GM23338 (cell line): ENCODE data around the gene IKBKG. TPM values are rescaled to one million over a fixed set of nuclear protein-coding genes. Genes with fewer than 3 reads are reported as not detected.
A peak's percentile ranks its signal among the peaks of the same experiment; 100 is the strongest.

Experiments used
- ATAC-seq: fragments of 200-7000 bp; cut with Tn5 transposase; 3 replicates; pipeline ENCODE4 v1.9.1; 2020
- DNase-seq: peaks from one replicate; pipeline ENCODE4 v3.0.0-alpha.2; 2015; ENCODE audit warnings: low spot score
- H2AFZ ChIP-seq: fragments of 200-600 bp; sonication (generic); 2 replicates; pipeline ENCODE4 v1.8.0; 2016; ENCODE audit warnings: antibody characterized with exemption, mild to moderate bottlenecking, moderate library complexity
- H3F3A ChIP-seq: fragments of 200-600 bp; sonication (generic); replicated peaks from 2 replicates; pipeline ENCODE4 v1.8.0; 2017; ENCODE audit warnings: antibody characterized with exemption, mixed run types, low read depth
- H3K27ac ChIP-seq: fragments of 200-600 bp; sonication (generic); 2 replicates; pipeline ENCODE4 v1.6.1; 2016; ENCODE audit warnings: low read depth
- H3K27me3 ChIP-seq: fragments of 200-600 bp; sonication (generic); 2 replicates; pipeline ENCODE4 v1.8.0; 2016; ENCODE audit warnings: mild to moderate bottlenecking, mixed run types, moderate library complexity; ENCODE audit not compliant: insufficient read depth
- H3K36me3 ChIP-seq: fragments of 200-600 bp; sonication (generic); 2 replicates; pipeline ENCODE4 v1.8.0; 2016; ENCODE audit warnings: mild to moderate bottlenecking; ENCODE audit not compliant: insufficient read depth
- H3K4me1 ChIP-seq: fragments of 200-600 bp; sonication (generic); 2 replicates; pipeline ENCODE4 v1.8.0; 2016; ENCODE audit warnings: mild to moderate bottlenecking, moderate library complexity; ENCODE audit not compliant: insufficient read depth
- H3K4me2 ChIP-seq: fragments of 200-600 bp; sonication (generic); 2 replicates; pipeline ENCODE4 v1.7.1; 2017; ENCODE audit warnings: mixed run types
- H3K4me3 ChIP-seq: fragments of 200-600 bp; sonication (generic); 2 replicates; pipeline ENCODE4 v1.6.1; 2016; ENCODE audit warnings: mixed run types
- H3K79me2 ChIP-seq: fragments of 200-600 bp; sonication (generic); replicated peaks from 2 replicates; pipeline ENCODE4 v1.8.0; 2017; ENCODE audit warnings: mild to moderate bottlenecking; ENCODE audit not compliant: insufficient read depth
- H3K9me2 ChIP-seq: fragments of 200-600 bp; sonication (generic); 2 replicates; pipeline ENCODE4 v1.8.0; 2017; ENCODE audit not compliant: insufficient read depth
- H4K20me1 ChIP-seq: fragments of 200-600 bp; sonication (generic); replicated peaks from 2 replicates; pipeline ENCODE4 v1.8.0; 2017; ENCODE audit warnings: mild to moderate bottlenecking; ENCODE audit not compliant: insufficient read depth
- H3K27ac Mint-ChIP-seq: 2 replicates; pipeline ENCODE4 v1.8.0; 2020; ENCODE audit warnings: inconsistent platforms, mild to moderate bottlenecking, moderate library complexity, mixed read lengths
- H3K27me3 Mint-ChIP-seq: 3 replicates; pipeline ENCODE4 v1.8.0; 2022; ENCODE audit warnings: low read depth, mild to moderate bottlenecking, moderate library complexity, mixed read lengths, inconsistent platforms; ENCODE audit not compliant: insufficient read depth, poor library complexity
- H3K36me3 Mint-ChIP-seq: 3 replicates; pipeline ENCODE4 v1.8.0; 2021; ENCODE audit warnings: low read depth, mild to moderate bottlenecking, inconsistent platforms, moderate library complexity, mixed read lengths
- H3K4me1 Mint-ChIP-seq: 3 replicates; pipeline ENCODE4 v1.8.0; 2020; ENCODE audit warnings: mild to moderate bottlenecking, inconsistent platforms, mixed read lengths
- H3K4me3 Mint-ChIP-seq: 3 replicates; pipeline ENCODE4 v1.8.0; 2021; ENCODE audit warnings: moderate library complexity, mild to moderate bottlenecking, inconsistent platforms, mixed read lengths
- H3K9me3 Mint-ChIP-seq: 3 replicates; pipeline ENCODE4 v1.8.0; 2020; ENCODE audit warnings: moderate library complexity, mild to moderate bottlenecking, inconsistent platforms, mixed read lengths
- CREB1 ChIP-seq: fragments of 250-450 bp; sonication (Bioruptor Pico); IDR thresholded peaks from 2 replicates; pipeline ENCODE4 v1.5.0; 2020; ENCODE audit warnings: low read depth, mild to moderate bottlenecking, moderate library complexity
- EZH2 ChIP-seq: fragments of 200-600 bp; sonication (generic); IDR thresholded peaks from one replicate; pipeline ENCODE4 v1.8.0; 2017; ENCODE audit warnings: antibody characterized with exemption, mild to moderate bottlenecking, low read depth; ENCODE audit not compliant: unreplicated experiment
- EZH2phosphoT487 ChIP-seq: fragments of 200-600 bp; sonication (generic); IDR thresholded peaks from one replicate; pipeline ENCODE4 v1.8.1; 2018; ENCODE audit warnings: antibody characterized with exemption; ENCODE audit not compliant: unreplicated experiment
- JUNB ChIP-seq: IDR thresholded peaks from one replicate; pipeline ENCODE4 v1.6.1; 2016; ENCODE audit warnings: antibody characterized with exemption; ENCODE audit not compliant: unreplicated experiment
- POLR2AphosphoS5 ChIP-seq: IDR thresholded peaks from 2 replicates; pipeline ENCODE4 v1.6.1; 2016; ENCODE audit warnings: antibody characterized with exemption, low read depth
- ZNF114 ChIP-seq: fragments of 250-450 bp; sonication (Bioruptor Pico); IDR thresholded peaks from 2 replicates; pipeline ENCODE4 v1.5.0; 2020; ENCODE audit warnings: mild to moderate bottlenecking, moderate library complexity
- ZNF331 ChIP-seq: fragments of 250-450 bp; sonication (Bioruptor Pico); IDR thresholded peaks from 2 replicates; pipeline ENCODE4 v1.5.0; 2020; ENCODE audit warnings: low read depth, mild to moderate bottlenecking, moderate library complexity
- polyA plus RNA-seq: library from polyadenylated mRNA; unstranded; fragments of >200 nt; fragmentation: Nextera tagmentation; extraction: Ambion mirVana; gene quantifications from 2 replicates; pipeline ENCODE4 v1.2.1, GENCODE V29; 2016
- total RNA-seq: library from RNA; depleted of rRNA; stranded (reverse); fragments of >200 nt; shearing (Covaris generic); gene quantifications from 2 replicates; pipeline ENCODE4 v1.2.3, GENCODE V29; 2014
- TF ChIP-seq, protein P1 (sequence below): IDR thresholded peaks from one replicate; pipeline ENCODE4 v1.6.1; 2018; ENCODE audit warnings: antibody characterized with exemption; ENCODE audit not compliant: unreplicated experiment
- TF ChIP-seq, protein P2 (sequence below): IDR thresholded peaks from 2 replicates; pipeline ENCODE4 v1.6.1; 2016; ENCODE audit warnings: antibody characterized with exemption
- TF ChIP-seq, protein P3 (sequence below), 2 experiments: fragments of 200-600 bp in 1 of 2; sonication (generic) in 1 of 2; conservative IDR thresholded peaks; 2 replicates each; pipeline versions ENCODE4 v1.5.1 to v1.6.1; 2016 to 2017; ENCODE audit warnings: antibody characterized with exemption in 2 of 2, low read depth in 2 of 2, mild to moderate bottlenecking in 2 of 2, moderate library complexity in 1 of 2

The IKBKG gene
- total and polyA plus RNA-seq, 2 experiments from 2014 or later, result 11.5 to 14.9 TPM

DNA sequence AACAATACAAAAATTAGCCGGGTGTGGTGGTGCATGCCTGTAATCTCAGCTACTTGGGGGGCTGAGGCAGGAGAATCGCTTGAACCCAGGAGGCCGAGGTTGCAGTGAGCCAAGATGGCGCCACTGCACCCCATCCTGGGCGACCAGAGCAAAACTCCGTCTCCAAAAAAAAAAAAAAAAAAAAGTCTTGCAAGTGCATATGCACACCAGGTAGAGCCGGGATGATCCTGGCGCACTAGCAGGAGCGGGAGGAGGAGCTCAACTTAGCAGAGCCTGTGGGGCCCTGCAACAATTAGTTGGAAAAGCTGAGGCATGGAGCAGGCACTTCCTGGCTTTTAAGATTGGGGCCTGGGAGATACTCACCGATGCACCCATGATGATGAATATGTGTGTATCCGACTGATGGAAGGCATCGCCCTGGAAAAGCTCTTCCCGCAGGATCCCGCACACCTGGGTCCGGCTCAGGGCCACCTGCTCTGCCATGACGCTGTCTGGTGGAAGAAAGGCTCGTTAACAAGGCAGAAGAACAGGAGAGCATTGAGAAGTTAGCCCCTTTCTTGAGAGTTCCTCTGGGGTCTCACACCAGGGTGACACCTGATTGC lies 1.6 kb upstream of the IKBKG start:
- Mint-ChIP-seq H3K27ac (no peak overlapping the region), H3K4me3 (peak overlapping the region; percentile 79), H3K9me3 (no peaks in the 10 kb centered on the region), H3K36me3 (peaks cover 24% of the 10 kb centered on the region), H3K4me1 (peaks cover 10% of the 10 kb centered on the region), H3K27me3 (peaks cover 8% of the 10 kb centered on the region)
- Histone ChIP-seq H3K9me2 (no peaks in the 10 kb centered on the region), H4K20me1 (no peaks in the 10 kb centered on the region), H3K27me3 (no peaks in the 10 kb centered on the region), H2AFZ (no peak overlapping the region), H3F3A (0 out of 2 replicates have a peak, but pooled peaks cover 2% of the 10 kb centered on the region), H3K27ac (no peak overlapping the region), H3K4me1 (no peaks in the 10 kb centered on the region), H3K4me3 (peak overlapping the region; percentile 85), H3K4me2 (peak overlapping the region; percentile 82), H3K36me3 (no peaks in the 10 kb centered on the region), H3K79me2 (peaks cover 31% of the 10 kb centered on the region)
- TF ChIP-seq, protein P1, sequence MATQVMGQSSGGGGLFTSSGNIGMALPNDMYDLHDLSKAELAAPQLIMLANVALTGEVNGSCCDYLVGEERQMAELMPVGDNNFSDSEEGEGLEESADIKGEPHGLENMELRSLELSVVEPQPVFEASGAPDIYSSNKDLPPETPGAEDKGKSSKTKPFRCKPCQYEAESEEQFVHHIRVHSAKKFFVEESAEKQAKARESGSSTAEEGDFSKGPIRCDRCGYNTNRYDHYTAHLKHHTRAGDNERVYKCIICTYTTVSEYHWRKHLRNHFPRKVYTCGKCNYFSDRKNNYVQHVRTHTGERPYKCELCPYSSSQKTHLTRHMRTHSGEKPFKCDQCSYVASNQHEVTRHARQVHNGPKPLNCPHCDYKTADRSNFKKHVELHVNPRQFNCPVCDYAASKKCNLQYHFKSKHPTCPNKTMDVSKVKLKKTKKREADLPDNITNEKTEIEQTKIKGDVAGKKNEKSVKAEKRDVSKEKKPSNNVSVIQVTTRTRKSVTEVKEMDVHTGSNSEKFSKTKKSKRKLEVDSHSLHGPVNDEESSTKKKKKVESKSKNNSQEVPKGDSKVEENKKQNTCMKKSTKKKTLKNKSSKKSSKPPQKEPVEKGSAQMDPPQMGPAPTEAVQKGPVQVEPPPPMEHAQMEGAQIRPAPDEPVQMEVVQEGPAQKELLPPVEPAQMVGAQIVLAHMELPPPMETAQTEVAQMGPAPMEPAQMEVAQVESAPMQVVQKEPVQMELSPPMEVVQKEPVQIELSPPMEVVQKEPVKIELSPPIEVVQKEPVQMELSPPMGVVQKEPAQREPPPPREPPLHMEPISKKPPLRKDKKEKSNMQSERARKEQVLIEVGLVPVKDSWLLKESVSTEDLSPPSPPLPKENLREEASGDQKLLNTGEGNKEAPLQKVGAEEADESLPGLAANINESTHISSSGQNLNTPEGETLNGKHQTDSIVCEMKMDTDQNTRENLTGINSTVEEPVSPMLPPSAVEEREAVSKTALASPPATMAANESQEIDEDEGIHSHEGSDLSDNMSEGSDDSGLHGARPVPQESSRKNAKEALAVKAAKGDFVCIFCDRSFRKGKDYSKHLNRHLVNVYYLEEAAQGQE, result no peak
- TF ChIP-seq POLR2AphosphoS5, result no peak
- TF ChIP-seq, protein P2, sequence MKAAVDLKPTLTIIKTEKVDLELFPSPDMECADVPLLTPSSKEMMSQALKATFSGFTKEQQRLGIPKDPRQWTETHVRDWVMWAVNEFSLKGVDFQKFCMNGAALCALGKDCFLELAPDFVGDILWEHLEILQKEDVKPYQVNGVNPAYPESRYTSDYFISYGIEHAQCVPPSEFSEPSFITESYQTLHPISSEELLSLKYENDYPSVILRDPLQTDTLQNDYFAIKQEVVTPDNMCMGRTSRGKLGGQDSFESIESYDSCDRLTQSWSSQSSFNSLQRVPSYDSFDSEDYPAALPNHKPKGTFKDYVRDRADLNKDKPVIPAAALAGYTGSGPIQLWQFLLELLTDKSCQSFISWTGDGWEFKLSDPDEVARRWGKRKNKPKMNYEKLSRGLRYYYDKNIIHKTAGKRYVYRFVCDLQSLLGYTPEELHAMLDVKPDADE, result no peak
- TF ChIP-seq ZNF114, result no peak
- no peak for TF ChIP-seq EZH2
- no peak for TF ChIP-seq CREB1 (CRISPR knock-in tag)
- TF ChIP-seq JUNB, result no peak
- no peak for TF ChIP-seq EZH2phosphoT487
- TF ChIP-seq, protein P3, sequence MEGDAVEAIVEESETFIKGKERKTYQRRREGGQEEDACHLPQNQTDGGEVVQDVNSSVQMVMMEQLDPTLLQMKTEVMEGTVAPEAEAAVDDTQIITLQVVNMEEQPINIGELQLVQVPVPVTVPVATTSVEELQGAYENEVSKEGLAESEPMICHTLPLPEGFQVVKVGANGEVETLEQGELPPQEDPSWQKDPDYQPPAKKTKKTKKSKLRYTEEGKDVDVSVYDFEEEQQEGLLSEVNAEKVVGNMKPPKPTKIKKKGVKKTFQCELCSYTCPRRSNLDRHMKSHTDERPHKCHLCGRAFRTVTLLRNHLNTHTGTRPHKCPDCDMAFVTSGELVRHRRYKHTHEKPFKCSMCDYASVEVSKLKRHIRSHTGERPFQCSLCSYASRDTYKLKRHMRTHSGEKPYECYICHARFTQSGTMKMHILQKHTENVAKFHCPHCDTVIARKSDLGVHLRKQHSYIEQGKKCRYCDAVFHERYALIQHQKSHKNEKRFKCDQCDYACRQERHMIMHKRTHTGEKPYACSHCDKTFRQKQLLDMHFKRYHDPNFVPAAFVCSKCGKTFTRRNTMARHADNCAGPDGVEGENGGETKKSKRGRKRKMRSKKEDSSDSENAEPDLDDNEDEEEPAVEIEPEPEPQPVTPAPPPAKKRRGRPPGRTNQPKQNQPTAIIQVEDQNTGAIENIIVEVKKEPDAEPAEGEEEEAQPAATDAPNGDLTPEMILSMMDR (conservative IDR thresholded peaks at IDR 0.05; ENCODE audit: low read depth in 2 of 2), result no peak
- no peak for TF ChIP-seq ZNF331 (CRISPR knock-in tag)
- ATAC-seq, result no peak
- DNase-seq, result no peak
